ENCODE measurements around the gene NAALADL2. TPM values are rescaled to one million over a fixed set of nuclear protein-coding genes. Genes with fewer than 3 reads are reported as not detected.

Gene NAALADL2
- total and polyA plus RNA-seq, 5 donors: 1.3 to 10.7 (median 9.7) TPM

DNA sequence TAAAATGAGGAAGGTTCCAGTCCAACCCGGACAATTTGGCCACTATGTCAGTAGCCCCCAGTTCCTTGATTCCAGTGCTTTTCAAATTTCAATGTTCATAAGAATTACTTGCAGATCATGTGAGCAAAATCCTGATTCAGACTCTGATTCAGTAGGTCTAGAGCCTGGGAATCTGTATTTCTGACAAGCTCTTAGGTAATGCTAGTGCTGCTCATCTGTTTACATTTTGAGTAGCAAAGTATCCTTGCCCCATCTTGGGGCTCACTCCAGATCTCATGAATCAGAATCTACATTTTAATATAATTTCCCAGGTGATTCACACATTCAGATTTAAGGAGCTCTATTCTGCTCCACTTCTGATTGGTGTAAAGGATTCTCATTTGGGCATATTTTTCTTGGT, 142.0 kb downstream of the NAALADL2 start:
- DNase-seq (no peak), ATAC-seq (no peak)
- WGBS: 90% methylated on average over 1 of the region's 1 CpG
- Histone ChIP-seq H3K4me1 (ENCODE audit: control insufficient read depth, insufficient read depth, low read length) (no peaks in the 10 kb centered on the region), H3K27me3 (ENCODE audit: control insufficient read depth, insufficient read depth) (no peaks in the 10 kb centered on the region), H3K9me3 (ENCODE audit: control insufficient read depth, low read length) (no peaks in the 10 kb centered on the region), H3K4me3 (ENCODE audit: low read length) (no peak overlapping the region), H3K27ac (ENCODE audit: low read length) (no peak overlapping the region)
- intact Hi-C loops (cut with DNase I): no loop called here

DNA sequence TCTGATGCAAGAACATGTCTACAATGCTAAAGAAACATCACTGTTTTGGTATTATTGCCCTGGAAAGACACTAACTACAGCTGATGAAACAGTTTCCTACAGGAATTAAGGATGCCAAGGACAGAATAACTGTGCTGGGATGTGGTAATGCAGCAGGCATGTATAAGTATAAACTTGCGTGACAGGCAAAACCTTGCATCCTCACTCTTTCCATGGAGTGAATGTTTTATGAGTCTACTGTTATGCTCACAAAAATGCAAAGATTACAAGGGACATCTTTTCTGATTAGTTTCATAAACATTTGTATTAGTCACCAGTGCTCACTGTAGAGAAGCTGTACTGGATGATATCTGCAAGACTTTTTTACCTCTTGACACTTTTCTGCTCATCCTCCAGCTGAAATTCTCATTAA, 143.6 kb downstream of the NAALADL2 start:
- Histone ChIP-seq H3K27me3 (ENCODE audit: control insufficient read depth, insufficient read depth) (no peaks in the 10 kb centered on the region), H3K4me1 (ENCODE audit: control insufficient read depth, insufficient read depth, low read length) (no peaks in the 10 kb centered on the region), H3K4me3 (ENCODE audit: low read length) (no peak overlapping the region), H3K27ac (ENCODE audit: low read length) (no peak overlapping the region), H3K9me3 (ENCODE audit: control insufficient read depth, low read length) (no peaks in the 10 kb centered on the region)
- ATAC-seq: no peak
- DNase-seq: no peak
- intact Hi-C loops (cut with DNase I): no loop called here
- WGBS: 98% methylated on average over 1 of the region's 1 CpG

DNA sequence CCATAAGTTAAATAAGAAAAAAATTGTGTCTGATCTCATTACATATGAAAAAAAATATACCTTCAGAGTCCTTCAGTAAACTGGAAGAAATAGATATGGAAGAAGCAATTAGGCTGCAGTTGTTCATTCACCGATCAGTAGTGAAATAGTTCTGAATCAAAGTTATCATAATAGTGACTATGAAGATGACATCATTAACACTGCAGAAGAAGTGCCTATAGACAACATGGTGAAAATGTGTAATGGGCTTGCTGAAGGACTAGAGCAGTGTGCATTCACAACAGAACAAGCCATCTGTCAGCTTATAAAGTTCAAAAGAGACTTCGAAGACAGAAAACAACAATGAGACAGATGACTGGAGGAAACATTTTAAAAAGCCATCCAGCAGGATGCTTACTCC, 144.5 kb downstream of the NAALADL2 start:
- WGBS: 95% methylated on average over 2 of the region's 2 CpGs
- H3K27ac ChIP-seq (ENCODE audit: low read length): no peak overlapping the region
- H3K27me3 ChIP-seq (ENCODE audit: control insufficient read depth, insufficient read depth): no peaks in the 10 kb centered on the region
- H3K4me3 ChIP-seq (ENCODE audit: low read length): no peak overlapping the region
- DNase-seq (no peak), ATAC-seq (no peak)
- intact Hi-C loops (cut with DNase I): no loop called here
- H3K9me3 ChIP-seq (ENCODE audit: control insufficient read depth, low read length): no peaks in the 10 kb centered on the region
- H3K4me1 ChIP-seq (ENCODE audit: control insufficient read depth, insufficient read depth, low read length): no peaks in the 10 kb centered on the region

DNA sequence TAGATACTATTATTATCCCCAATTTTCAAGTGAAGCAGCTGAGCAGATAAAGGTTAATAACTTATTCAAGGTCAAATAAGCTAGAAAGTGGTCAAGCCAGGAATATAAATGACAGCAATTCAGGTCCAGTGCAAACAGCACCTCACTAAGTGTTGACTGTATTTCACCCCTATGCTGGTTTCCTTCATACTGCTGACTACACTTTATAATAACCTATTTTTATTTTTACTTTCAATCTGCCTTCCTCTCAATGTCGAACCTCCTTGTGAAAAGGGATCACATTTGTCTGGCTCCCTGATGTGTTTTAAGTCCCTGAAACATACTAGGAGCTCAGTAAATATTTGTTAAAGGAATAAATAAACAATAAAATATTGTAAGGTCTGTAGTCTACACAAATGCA, 146.1 kb downstream of the NAALADL2 start:
- DNase-seq (no peak), ATAC-seq (no peak)
- Histone ChIP-seq H3K4me1 (ENCODE audit: control insufficient read depth, insufficient read depth, low read length) (no peaks in the 10 kb centered on the region), H3K27me3 (ENCODE audit: control insufficient read depth, insufficient read depth) (no peaks in the 10 kb centered on the region), H3K9me3 (ENCODE audit: control insufficient read depth, low read length) (no peaks in the 10 kb centered on the region), H3K4me3 (ENCODE audit: low read length) (no peak overlapping the region), H3K27ac (ENCODE audit: low read length) (no peak overlapping the region)
- intact Hi-C loops (cut with DNase I): no loop called here
- WGBS: 63% methylated on average over 1 of the region's 1 CpG

- H3K27ac ChIP-seq (ENCODE audit: low read length): no peak overlapping the region
- no peak overlapping the region for H3K4me3 ChIP-seq (ENCODE audit: low read length)
- intact Hi-C loops (cut with DNase I): no loop called here
- 85% methylated on average over 5 of the region's 5 CpGs for WGBS
- ATAC-seq: no peak
- H3K9me3 ChIP-seq (ENCODE audit: control insufficient read depth, low read length): no peaks in the 10 kb centered on the region
- H3K27me3 ChIP-seq (ENCODE audit: control insufficient read depth, insufficient read depth): no peaks in the 10 kb centered on the region
- DNase-seq: no peak
- no peaks in the 10 kb centered on the region for H3K4me1 ChIP-seq (ENCODE audit: control insufficient read depth, insufficient read depth, low read length)
Observed at GRCh38 chr3:175005881-175006280, 146.7 kb downstream of the NAALADL2 start.

DNA sequence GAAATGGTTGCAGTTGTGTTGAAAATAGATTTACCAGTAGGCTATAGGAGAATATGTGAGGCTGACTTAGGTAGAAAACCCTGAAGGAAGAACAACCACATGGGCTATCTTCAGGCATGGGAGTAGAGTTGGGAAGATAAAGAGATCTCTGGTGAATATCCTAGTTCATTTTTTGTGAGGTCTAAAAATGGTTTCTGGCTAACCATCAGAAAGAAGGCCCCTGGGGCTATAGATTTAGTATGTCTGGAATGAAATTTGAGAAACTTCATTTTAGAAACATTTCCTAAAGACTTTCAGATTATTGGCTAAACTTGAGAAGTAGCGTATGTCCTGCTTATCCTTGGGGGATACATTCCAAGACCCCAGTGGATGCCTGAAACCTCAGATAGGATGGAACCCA, 148.2 kb downstream of the NAALADL2 start:
- WGBS: 86% methylated on average over 1 of the region's 1 CpG
- no peak overlapping the region for H3K27ac ChIP-seq (ENCODE audit: low read length)
- H3K27me3 ChIP-seq (ENCODE audit: control insufficient read depth, insufficient read depth): no peaks in the 10 kb centered on the region
- H3K4me3 ChIP-seq (ENCODE audit: low read length): no peak overlapping the region
- ATAC-seq (no peak), DNase-seq (no peak)
- intact Hi-C loops (cut with DNase I): no loop called here
- no peaks in the 10 kb centered on the region for H3K4me1 ChIP-seq (ENCODE audit: control insufficient read depth, insufficient read depth, low read length)
- no peaks in the 10 kb centered on the region for H3K9me3 ChIP-seq (ENCODE audit: control insufficient read depth, low read length)

- no peak overlapping the region for H3K4me3 ChIP-seq (ENCODE audit: low read length)
- no peaks in the 10 kb centered on the region for H3K9me3 ChIP-seq (ENCODE audit: control insufficient read depth, low read length)
- H3K27me3 ChIP-seq (ENCODE audit: control insufficient read depth, insufficient read depth): no peaks in the 10 kb centered on the region
- no peak for ATAC-seq
- 97% methylated on average over 2 of the region's 2 CpGs for WGBS
- no peak overlapping the region for H3K27ac ChIP-seq (ENCODE audit: low read length)
- DNase-seq: no peak
- intact Hi-C loops (cut with DNase I): no loop called here
- H3K4me1 ChIP-seq (ENCODE audit: control insufficient read depth, insufficient read depth, low read length): no peaks in the 10 kb centered on the region
Observed at GRCh38 chr3:175009295-175009694, 150.2 kb downstream of the NAALADL2 start.

GRCh38 chr3:175015056-175015635, 156.0 kb downstream of the NAALADL2 start:
- intact Hi-C loops (cut with DNase I): no loop called here
- WGBS: 44% methylated on average over 6 of the region's 6 CpGs
- H3K4me3 ChIP-seq (ENCODE audit: low read length): no peak overlapping the region
- ATAC-seq (no peak), DNase-seq (no peak)
- no peaks in the 10 kb centered on the region for H3K27me3 ChIP-seq (ENCODE audit: control insufficient read depth, insufficient read depth)
- H3K4me1 ChIP-seq (ENCODE audit: control insufficient read depth, insufficient read depth, low read length): no peaks in the 10 kb centered on the region
- H3K27ac ChIP-seq (ENCODE audit: low read length): no peak overlapping the region
- no peaks in the 10 kb centered on the region for H3K9me3 ChIP-seq (ENCODE audit: control insufficient read depth, low read length)

DNA sequence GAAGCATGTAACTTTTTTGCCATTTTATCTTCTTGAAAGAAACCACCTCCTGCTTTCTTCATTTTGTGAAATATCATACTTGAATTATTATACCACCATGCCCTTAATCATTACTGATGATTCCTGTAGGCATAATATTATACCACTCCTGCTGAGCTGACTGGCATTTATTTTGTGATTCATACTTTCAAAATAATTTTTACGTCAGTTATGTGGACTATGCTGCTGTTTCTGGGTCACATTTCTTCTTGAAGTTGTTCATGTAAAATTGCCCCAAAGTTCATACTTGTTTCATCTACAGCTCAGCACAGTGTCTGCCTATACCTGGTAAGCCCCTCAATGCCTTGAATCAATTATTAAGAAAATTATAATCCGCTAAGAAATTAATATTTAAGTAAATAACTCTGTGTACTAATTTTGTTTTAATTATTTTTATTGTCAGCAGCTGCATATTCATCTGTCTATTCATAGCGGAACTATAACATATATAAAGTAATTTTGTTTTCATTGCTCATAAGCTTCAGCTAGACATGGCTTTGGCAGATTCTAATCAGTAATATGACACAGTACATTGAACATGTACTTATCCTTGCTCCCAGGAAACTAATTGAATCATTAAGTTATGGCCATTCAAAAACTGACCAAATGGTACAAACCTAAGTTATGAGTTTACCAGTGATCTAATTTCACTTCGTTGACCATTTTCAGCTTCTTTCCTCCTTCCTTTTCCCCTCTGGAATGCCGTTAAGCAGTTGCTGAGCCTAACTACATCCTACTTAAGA, 160.0 kb downstream of the NAALADL2 start:
- ATAC-seq (no peak), DNase-seq (no peak)
- Histone ChIP-seq H3K9me3 (ENCODE audit: control insufficient read depth, low read length) (no peaks in the 10 kb centered on the region), H3K4me1 (ENCODE audit: control insufficient read depth, insufficient read depth, low read length) (no peaks in the 10 kb centered on the region), H3K4me3 (ENCODE audit: low read length) (no peak overlapping the region), H3K27ac (ENCODE audit: low read length) (no peak overlapping the region), H3K27me3 (ENCODE audit: control insufficient read depth, insufficient read depth) (no peaks in the 10 kb centered on the region)
- intact Hi-C loops (cut with DNase I): no loop called here
- 79% methylated on average over 5 of the region's 5 CpGs for WGBS

DNA sequence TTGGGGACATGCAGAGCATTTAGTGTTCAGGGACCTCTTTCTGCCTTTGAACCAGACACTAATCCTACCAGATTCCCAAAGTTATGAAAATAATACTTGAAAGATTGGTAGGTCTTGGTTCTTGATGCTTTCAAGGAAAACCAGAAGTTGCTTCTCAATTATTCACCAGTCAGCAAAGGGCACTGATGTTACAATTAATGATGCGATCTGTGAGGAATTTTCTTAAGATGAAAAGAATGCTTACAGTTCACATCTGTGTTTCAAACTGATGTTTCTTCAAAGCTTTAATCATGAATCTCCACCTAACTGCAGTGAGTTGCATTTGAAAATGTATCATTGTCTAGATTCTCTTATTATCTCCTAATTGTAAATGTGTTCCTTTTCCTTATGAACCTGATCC, 161.0 kb downstream of the NAALADL2 start:
- Histone ChIP-seq H3K4me1 (ENCODE audit: control insufficient read depth, insufficient read depth, low read length) (no peaks in the 10 kb centered on the region), H3K4me3 (ENCODE audit: low read length) (no peak overlapping the region), H3K27me3 (ENCODE audit: control insufficient read depth, insufficient read depth) (no peaks in the 10 kb centered on the region), H3K27ac (ENCODE audit: low read length) (no peak overlapping the region), H3K9me3 (ENCODE audit: control insufficient read depth, low read length) (no peaks in the 10 kb centered on the region)
- 96% methylated on average over 1 of the region's 1 CpG for WGBS
- intact Hi-C loops (cut with DNase I): no loop called here
- ATAC-seq: no peak
- no peak for DNase-seq

- intact Hi-C loops (cut with DNase I): no loop called here
- no peaks in the 10 kb centered on the region for H3K27me3 ChIP-seq (ENCODE audit: control insufficient read depth, insufficient read depth)
- no peak overlapping the region for H3K4me3 ChIP-seq (ENCODE audit: low read length)
- ATAC-seq: no peak
- no peak overlapping the region for H3K27ac ChIP-seq (ENCODE audit: low read length)
- H3K9me3 ChIP-seq (ENCODE audit: control insufficient read depth, low read length): no peaks in the 10 kb centered on the region
- DNase-seq: no peak
- no peaks in the 10 kb centered on the region for H3K4me1 ChIP-seq (ENCODE audit: control insufficient read depth, insufficient read depth, low read length)
- WGBS: 90% methylated on average over 2 of the region's 2 CpGs
Observed at GRCh38 chr3:175029828-175030227, 170.7 kb downstream of the NAALADL2 start.
